GM10266 (cell line): ENCODE results near the gene MARVELD1.
A peak's percentile ranks its signal among the peaks of the same experiment; 100 is the strongest.
"Not testable (repeated sequence)": the region's sequence is repeated elsewhere in the genome, so short reads cannot be mapped to it uniquely, and the experiment has no call there.

Experiments used
- DNase-seq: peaks from one replicate; pipeline ENCODE4 v3.0.0; 2012; ENCODE audit errors: extremely low spot score
- TF ChIP-seq, protein P1 (sequence below): IDR thresholded peaks from 2 replicates; pipeline ENCODE4 v1.5.1; 2012; ENCODE audit warnings: mild to moderate bottlenecking, low read depth; ENCODE audit not compliant: control insufficient read depth, insufficient read depth; ENCODE audit errors: missing control alignments

The MARVELD1 gene

DNA sequence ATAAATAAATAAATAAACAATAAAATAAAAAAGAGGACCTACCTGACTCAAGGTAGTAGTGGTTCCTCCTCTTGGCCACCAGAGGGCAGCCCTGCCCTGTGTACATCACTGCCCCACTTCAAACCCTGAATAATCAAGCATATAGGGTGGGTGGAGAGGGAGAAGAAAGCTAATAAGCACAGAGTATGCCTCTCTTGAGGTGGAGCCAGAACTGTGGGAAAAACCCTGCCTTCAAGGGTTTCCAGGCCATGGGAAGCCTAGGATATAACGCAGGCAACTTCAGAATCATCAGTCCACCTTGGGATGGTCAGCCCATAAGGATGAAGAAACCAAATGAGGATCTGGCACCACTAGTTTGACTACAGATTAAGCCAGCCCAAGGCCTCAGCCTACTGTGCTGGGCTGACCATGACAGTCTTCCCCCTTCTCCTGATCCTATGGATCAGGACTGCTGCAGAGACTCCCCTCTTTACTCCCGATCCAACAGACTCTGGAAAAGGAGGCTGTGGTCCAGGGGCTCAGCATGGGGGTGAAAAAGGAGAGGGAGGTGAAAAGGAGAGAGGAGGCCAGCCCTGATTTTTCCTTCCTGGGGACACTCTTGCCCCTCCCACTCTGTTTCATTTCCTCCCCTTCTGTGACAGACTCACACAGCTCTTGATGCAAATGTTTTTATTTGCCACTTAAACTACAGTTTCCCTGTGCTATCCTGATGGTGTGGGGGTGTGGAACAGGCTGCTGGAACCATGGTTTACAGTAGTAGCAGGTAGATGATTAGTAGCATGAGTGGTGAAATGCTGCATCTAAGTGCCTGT lies 36.6 kb upstream of the MARVELD1 start:
- peak; percentile 74 for DNase-seq

DNA sequence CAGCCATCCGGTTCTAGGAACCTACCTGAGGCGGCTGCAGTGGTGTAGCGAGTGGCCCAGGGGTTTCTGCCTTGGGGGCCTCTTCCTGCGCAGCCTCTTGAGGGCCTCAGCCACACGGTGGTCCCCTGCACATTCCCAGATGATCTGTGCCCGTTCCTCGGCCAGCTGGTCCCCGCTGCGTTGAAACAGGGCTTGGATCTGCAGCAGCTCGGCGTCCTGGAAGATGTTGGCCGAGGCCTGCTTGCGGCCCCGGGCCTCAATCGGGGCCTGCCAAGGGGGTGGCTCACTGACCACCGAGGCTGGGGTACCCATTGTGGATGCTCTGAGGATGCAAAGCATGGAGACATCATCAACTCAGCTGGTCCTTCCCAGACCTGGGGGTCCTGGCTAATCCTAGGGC lies 33.9 kb upstream of the MARVELD1 start:
- TF ChIP-seq, protein P1, sequence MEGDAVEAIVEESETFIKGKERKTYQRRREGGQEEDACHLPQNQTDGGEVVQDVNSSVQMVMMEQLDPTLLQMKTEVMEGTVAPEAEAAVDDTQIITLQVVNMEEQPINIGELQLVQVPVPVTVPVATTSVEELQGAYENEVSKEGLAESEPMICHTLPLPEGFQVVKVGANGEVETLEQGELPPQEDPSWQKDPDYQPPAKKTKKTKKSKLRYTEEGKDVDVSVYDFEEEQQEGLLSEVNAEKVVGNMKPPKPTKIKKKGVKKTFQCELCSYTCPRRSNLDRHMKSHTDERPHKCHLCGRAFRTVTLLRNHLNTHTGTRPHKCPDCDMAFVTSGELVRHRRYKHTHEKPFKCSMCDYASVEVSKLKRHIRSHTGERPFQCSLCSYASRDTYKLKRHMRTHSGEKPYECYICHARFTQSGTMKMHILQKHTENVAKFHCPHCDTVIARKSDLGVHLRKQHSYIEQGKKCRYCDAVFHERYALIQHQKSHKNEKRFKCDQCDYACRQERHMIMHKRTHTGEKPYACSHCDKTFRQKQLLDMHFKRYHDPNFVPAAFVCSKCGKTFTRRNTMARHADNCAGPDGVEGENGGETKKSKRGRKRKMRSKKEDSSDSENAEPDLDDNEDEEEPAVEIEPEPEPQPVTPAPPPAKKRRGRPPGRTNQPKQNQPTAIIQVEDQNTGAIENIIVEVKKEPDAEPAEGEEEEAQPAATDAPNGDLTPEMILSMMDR: no peak
- DNase-seq: no peak

More for the DNA sequence above, 36.6 kb upstream of the MARVELD1 start:
- TF ChIP-seq, protein P1: peak; percentile 74

DNA sequence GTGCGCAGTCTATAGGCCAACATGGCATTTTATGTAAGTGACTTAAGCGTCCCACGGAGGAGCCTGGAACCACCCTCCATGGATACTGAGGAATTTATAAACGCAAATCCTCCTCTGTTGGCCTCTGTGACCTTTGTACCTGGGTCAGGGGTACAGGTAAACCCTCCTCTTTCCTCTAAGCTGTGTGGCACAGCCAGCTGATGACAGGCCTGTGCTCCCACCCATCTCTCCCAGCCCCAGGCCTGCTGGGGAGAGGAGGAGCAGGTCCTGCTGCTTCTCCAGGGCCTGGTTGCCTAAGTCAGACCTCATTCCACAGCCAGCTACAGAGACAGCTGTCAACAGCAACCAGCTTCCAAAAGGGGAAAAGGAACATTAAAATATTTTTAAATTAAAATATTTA lies 31.5 kb upstream of the MARVELD1 start:
- no peak for DNase-seq
- TF ChIP-seq, protein P1: no peak

DNA sequence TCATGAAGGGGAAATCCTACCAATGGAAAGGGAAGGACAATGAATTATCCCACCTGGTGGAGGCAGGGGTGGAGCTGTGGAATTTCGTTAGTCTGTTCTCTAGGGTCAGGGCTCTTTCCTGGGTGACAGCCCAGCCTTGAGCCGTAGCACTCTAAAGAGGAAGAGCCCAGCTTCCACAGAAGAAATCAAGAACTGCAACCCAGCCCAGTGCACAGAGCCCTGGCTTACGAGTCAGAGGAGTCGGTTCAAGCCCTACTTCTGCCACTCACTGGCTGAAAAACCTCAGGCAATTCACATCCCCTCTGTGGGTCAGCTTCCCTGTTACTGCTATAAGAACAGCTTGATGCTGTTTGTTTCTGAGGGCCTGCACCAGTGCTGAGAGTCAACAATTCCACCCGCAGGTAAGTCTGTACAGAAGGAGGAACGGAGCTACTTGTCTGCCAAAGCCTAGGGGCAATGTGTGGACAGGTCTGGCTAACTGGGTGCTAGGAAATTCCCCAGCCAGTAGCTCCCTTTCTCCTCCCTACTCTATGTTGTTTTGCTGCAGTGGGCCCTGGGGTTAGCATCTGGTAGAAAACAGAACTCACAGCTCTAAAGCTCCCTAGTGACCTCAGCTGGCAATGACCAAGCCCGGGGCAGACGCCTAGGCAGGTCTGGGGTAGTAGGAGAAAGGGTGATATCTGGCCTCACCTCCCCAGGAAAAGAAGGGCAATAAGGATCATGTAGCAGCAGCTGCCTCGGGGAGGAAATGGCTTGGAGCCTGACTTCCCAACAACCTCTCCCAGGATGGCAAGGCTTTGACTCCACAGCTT lies 29.8 kb upstream of the MARVELD1 start:
- TF ChIP-seq, protein P1: no peak
- DNase-seq: no peak

DNA sequence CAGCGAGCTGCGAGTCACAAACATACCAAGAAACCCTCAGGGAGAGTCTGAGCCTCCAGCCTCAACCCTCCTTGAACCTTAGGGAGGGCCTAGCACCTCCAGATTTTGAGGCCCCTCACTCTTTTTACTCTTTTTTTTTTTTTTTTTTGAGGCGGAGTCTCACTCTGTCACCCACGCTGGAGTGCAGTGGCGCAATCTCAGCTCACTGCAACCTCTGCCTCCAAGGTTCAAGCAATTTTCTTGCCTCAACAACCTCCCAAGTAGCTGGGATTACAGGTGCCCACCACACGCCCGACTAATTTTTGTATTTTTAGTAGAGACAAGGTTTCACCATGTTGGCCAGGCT lies 29.2 kb upstream of the MARVELD1 start:
- not testable (repeated sequence) for DNase-seq

DNA sequence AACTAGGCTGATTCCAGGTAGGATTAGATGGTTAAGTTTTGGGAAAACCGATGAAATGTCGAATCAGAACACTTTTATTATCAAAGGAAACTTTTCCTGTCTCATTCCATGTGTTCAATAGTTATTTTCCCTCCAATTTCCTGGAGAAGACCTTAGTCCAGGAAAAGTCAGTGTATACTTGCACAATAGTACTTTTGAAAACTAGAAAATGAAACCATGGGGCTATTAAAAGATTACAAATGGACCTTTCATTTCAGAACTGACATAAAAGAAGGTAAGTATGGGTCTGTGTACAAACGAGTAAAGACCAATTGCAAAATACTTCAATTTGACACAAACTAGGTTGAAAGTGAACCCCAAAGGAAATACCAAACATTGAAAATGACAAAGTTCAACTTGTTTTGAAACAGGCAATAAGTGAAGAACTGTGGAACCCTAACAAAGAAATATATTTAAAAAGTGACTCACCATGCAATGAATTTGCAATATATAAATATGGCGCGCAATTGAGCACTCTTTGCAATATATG lies 28.6 kb upstream of the MARVELD1 start:
- TF ChIP-seq, protein P1: no peak
- no peak for DNase-seq

DNA sequence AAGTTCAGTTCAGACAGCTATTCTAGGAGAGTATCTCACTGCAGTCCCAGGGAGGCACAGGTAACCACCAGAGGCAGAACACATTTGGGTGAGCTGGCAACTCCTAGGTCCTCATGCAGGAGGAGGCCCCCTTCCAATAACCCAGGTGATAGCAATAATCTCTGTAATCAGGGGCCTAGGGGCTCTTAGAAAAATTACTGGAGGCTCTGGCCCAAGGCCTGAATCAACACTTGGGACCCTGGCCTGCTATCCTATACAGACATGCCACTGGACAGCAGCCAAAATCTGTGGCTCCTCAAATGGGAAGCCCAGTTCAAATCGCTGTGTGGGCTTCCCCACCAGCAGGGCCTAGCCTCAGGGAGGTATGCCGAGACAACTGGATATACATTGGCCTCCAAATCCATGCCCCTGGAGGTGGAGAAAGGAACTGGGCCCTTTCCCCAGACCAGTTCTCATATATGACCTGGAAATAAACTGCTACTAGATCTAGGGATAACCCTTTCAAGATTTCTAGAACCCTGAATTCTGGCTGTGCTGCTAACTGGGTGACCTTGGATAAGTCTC lies 28.1 kb upstream of the MARVELD1 start:
- TF ChIP-seq, protein P1: no peak
- DNase-seq: no peak
